Measurements from ENCODE around the gene TRIML1.

DNA sequence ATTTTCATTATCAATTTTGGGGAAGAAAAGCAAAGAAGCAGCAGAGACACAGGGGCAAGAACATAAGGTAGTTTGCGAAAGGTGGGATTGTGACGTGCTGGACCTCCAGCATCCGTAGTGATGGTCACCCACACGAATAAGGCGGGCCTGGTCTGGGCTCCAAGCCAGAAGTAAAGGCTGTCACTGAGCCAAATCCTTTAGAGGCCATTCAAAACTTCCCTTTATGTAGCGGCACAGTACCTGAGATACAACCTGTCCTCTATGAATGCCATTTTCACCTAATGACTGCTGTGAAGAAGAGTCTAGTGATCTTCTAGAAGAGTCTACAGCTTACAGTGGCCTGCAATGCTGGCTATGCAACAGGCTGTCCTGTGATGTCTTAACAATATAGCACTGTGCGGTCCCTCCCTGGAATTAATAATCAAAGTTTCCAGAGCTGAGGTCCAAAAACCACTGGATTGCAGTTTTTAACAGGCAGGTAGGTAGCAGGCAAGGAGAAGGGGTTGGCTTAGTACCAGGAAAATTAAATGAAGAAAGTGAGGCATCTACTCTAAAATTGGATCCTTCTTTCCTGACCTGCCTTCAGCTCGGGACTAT lies 56.2 kb downstream of the TRIML1 start:
- TF ChIP-seq, protein P1, sequence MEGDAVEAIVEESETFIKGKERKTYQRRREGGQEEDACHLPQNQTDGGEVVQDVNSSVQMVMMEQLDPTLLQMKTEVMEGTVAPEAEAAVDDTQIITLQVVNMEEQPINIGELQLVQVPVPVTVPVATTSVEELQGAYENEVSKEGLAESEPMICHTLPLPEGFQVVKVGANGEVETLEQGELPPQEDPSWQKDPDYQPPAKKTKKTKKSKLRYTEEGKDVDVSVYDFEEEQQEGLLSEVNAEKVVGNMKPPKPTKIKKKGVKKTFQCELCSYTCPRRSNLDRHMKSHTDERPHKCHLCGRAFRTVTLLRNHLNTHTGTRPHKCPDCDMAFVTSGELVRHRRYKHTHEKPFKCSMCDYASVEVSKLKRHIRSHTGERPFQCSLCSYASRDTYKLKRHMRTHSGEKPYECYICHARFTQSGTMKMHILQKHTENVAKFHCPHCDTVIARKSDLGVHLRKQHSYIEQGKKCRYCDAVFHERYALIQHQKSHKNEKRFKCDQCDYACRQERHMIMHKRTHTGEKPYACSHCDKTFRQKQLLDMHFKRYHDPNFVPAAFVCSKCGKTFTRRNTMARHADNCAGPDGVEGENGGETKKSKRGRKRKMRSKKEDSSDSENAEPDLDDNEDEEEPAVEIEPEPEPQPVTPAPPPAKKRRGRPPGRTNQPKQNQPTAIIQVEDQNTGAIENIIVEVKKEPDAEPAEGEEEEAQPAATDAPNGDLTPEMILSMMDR (IDR thresholded peaks at IDR 0.05) = no peak
- TF ChIP-seq POLR2A (IDR thresholded peaks at IDR 0.05) = no peak
